IMR-90 (cell line): ENCODE data around the gene MYO7B. TPM values are rescaled to one million over a fixed set of nuclear protein-coding genes. Genes with fewer than 3 reads are reported as not detected.

Source experiments
- ATAC-seq: fragments of 200-7000 bp; cut with Tn5 transposase; 2 replicates; pipeline ENCODE4 v1.9.1; 2020; ENCODE audit warnings: low read depth, mild to moderate bottlenecking, moderate library complexity
- BruUV-seq: library from RNA; stranded (reverse); fragments of 400-500 nt; replicated peaks from 2 replicates; lab custom pipeline; 2021; lab: Mats Ljungman, UMichigan
- CTCF ChIA-PET: fragments of 300-600 bp; formaldehyde crosslinking; extraction: SDS; loops from one replicate; lab custom pipeline; 2021; ENCODE audit warnings: antibody characterized with exemption; lab: Yijun Ruan, JAX
- POLR2A ChIA-PET: fragments of 300-600 bp; sonication (Branson Sonifier 250); formaldehyde crosslinking; loops from one replicate; lab custom pipeline; 2022; ENCODE audit warnings: antibody characterized with exemption; ENCODE audit not compliant: unreplicated experiment; lab: Charles Lee
- DNase-seq: peaks from one replicate; pipeline ENCODE4 v3.0.0; 2013
- H2AFZ ChIP-seq: replicated peaks from 2 replicates; pipeline ENCODE3; 2013; ENCODE audit warnings: low read length, mild to moderate bottlenecking; ENCODE audit not compliant: poor library complexity
- H2AK5ac ChIP-seq: 2 replicates; pipeline ENCODE4 v1.6.1; 2013; ENCODE audit warnings: low read depth, low read length, inconsistent platforms
- H2AK9ac ChIP-seq: replicated peaks from 2 replicates; pipeline ENCODE3; 2013; ENCODE audit warnings: mild to moderate bottlenecking, low read depth, low read length, moderate library complexity; ENCODE audit not compliant: poor library complexity
- H2BK120ac ChIP-seq: 2 replicates; pipeline ENCODE4 v1.6.1; 2013; ENCODE audit warnings: low read depth, low read length, inconsistent platforms
- H2BK15ac ChIP-seq: 3 replicates; pipeline ENCODE4 v1.6.1; 2013; ENCODE audit warnings: low read depth, low read length, inconsistent platforms
- H2BK20ac ChIP-seq: 2 replicates; pipeline ENCODE4 v1.6.1; 2013; ENCODE audit warnings: low read depth, mild to moderate bottlenecking, inconsistent platforms, low read length, moderate library complexity
- H2BK5ac ChIP-seq: 2 replicates; pipeline ENCODE4 v1.6.1; 2013; ENCODE audit warnings: mild to moderate bottlenecking, low read depth, low read length, inconsistent platforms; ENCODE audit not compliant: poor library complexity, severe bottlenecking
- H3K14ac ChIP-seq: replicated peaks from 2 replicates; pipeline ENCODE4 v1.6.1; 2013; ENCODE audit warnings: low read depth, low read length, inconsistent platforms
- H3K18ac ChIP-seq: 2 replicates; pipeline ENCODE4 v1.6.1; 2013; ENCODE audit warnings: low read depth, low read length, control low read depth
- H3K23ac ChIP-seq: 2 replicates; pipeline ENCODE4 v1.6.1; 2013; ENCODE audit warnings: low read depth, low read length, inconsistent platforms
- H3K27ac ChIP-seq: 2 replicates; pipeline ENCODE4 v1.5.1; 2013; ENCODE audit warnings: mild to moderate bottlenecking, control low read depth, low read length; ENCODE audit not compliant: insufficient read depth
- H3K27me3 ChIP-seq: 2 replicates; pipeline ENCODE4 v1.6.1; 2013; ENCODE audit warnings: low read length; ENCODE audit not compliant: control insufficient read depth, insufficient read depth
- H3K36me3 ChIP-seq: 2 replicates; pipeline ENCODE4 v1.6.1; 2013; ENCODE audit warnings: low read length, mixed read lengths; ENCODE audit not compliant: control insufficient read depth, insufficient read depth
- H3K4ac ChIP-seq: 2 replicates; pipeline ENCODE4 v1.6.1; 2013; ENCODE audit warnings: low read depth, low read length, inconsistent platforms
- H3K4me1 ChIP-seq: 2 replicates; pipeline ENCODE4 v1.6.1; 2013; ENCODE audit warnings: low read length, mixed read lengths; ENCODE audit not compliant: control insufficient read depth, insufficient read depth
- H3K4me2 ChIP-seq: 2 replicates; pipeline ENCODE4 v1.6.1; 2013; ENCODE audit warnings: low read depth, mild to moderate bottlenecking, control low read depth, low read length, moderate library complexity
- H3K4me3 ChIP-seq: 2 replicates; pipeline ENCODE4 v1.5.1; 2013; ENCODE audit warnings: low read depth, mild to moderate bottlenecking, control low read depth, low read length, moderate library complexity; ENCODE audit not compliant: insufficient read depth
- H3K56ac ChIP-seq: 2 replicates; pipeline ENCODE4 v1.6.1; 2013; ENCODE audit warnings: low read length, inconsistent platforms; ENCODE audit not compliant: insufficient read depth; ENCODE audit errors: extremely low read depth
- H3K79me1 ChIP-seq, 2 experiments: 2 replicates each; pipeline ENCODE4 v1.6.1; 2013; ENCODE audit warnings: low read length in 2 of 2, inconsistent platforms in 1 of 2, low read depth in 1 of 2
- H3K9ac ChIP-seq: 2 replicates; pipeline ENCODE4 v1.6.1; 2013; ENCODE audit warnings: low read depth, low read length, control low read depth
- H3K9me1 ChIP-seq: 2 replicates; pipeline ENCODE4 v1.6.1; 2013; ENCODE audit warnings: low read length, inconsistent platforms; ENCODE audit not compliant: insufficient read depth
- H3K9me3 ChIP-seq: 2 replicates; pipeline ENCODE4 v1.6.1; 2013; ENCODE audit warnings: low read length; ENCODE audit not compliant: control insufficient read depth, insufficient read depth
- H4K20me1 ChIP-seq: 2 replicates; pipeline ENCODE4 v1.6.1; 2013; ENCODE audit warnings: low read length, inconsistent platforms; ENCODE audit not compliant: insufficient read depth
- H4K5ac ChIP-seq: 2 replicates; pipeline ENCODE4 v1.6.1; 2013; ENCODE audit warnings: mild to moderate bottlenecking, low read depth, low read length, control low read depth
- H4K8ac ChIP-seq, 2 experiments: 2 replicates each; pipeline ENCODE4 v1.6.1; 2013; ENCODE audit warnings: low read depth in 2 of 2, low read length in 2 of 2, control low read depth in 1 of 2, inconsistent platforms in 1 of 2
- H4K91ac ChIP-seq: 2 replicates; pipeline ENCODE4 v1.6.1; 2013; ENCODE audit warnings: low read depth, low read length, inconsistent platforms; ENCODE audit not compliant: insufficient read depth
- BHLHE40 ChIP-seq: fragments of 150-350 bp; IDR thresholded peaks from 2 replicates; pipeline ENCODE4 v1.6.1; 2016; ENCODE audit warnings: mild to moderate bottlenecking, low read depth, low read length
- CEBPB ChIP-seq: IDR thresholded peaks from 2 replicates; pipeline ENCODE4 v1.6.1; 2012; ENCODE audit warnings: low read depth, low read length, improper control_type of control experiment
- CHD1 ChIP-seq: IDR thresholded peaks from 2 replicates; pipeline ENCODE4 v1.6.1; 2012; ENCODE audit warnings: low read depth, low read length, improper control_type of control experiment
- CTCF ChIP-seq: conservative IDR thresholded peaks from 2 replicates; pipeline ENCODE4 v1.5.1; 2012; ENCODE audit warnings: mild to moderate bottlenecking, low read depth, low read length, improper control_type of control experiment
- ELK1 ChIP-seq: fragments of 150-350 bp; IDR thresholded peaks from 2 replicates; pipeline ENCODE4 v1.6.1; 2016; ENCODE audit warnings: low read depth, mild to moderate bottlenecking, low read length, moderate library complexity, borderline replicate concordance
- FOS ChIP-seq: fragments of 150-350 bp; IDR thresholded peaks from 2 replicates; pipeline ENCODE4 v1.6.1; 2016; ENCODE audit warnings: low read depth, low read length
- MXI1 ChIP-seq: IDR thresholded peaks from 2 replicates; pipeline ENCODE4 v1.6.1; 2012; ENCODE audit warnings: low read depth, mild to moderate bottlenecking, low read length, moderate library complexity, borderline replicate concordance
- NFE2L2 ChIP-seq: fragments of 150-350 bp; IDR thresholded peaks from 2 replicates; pipeline ENCODE4 v1.6.1; 2016; ENCODE audit warnings: low read depth, mild to moderate bottlenecking, low read length
- RAD21 ChIP-seq: IDR thresholded peaks from 2 replicates; pipeline ENCODE4 v1.6.1; 2012; ENCODE audit warnings: low read length, improper control_type of control experiment
- RCOR1 ChIP-seq: IDR thresholded peaks from 2 replicates; pipeline ENCODE4 v1.6.1; 2012; ENCODE audit warnings: mild to moderate bottlenecking, low read length, improper control_type of control experiment; ENCODE audit not compliant: insufficient replicate concordance
- RFX5 ChIP-seq: IDR thresholded peaks from 2 replicates; pipeline ENCODE4 v1.8.0; 2012; ENCODE audit warnings: low read depth, mild to moderate bottlenecking, low read length, moderate library complexity
- USF2 ChIP-seq: fragments of 150-350 bp; IDR thresholded peaks from 2 replicates; pipeline ENCODE4 v1.6.1; 2017; ENCODE audit warnings: mild to moderate bottlenecking, antibody characterized with exemption, low read length, low read depth
- WGBS, 2 experiments: methylation state at CpG; one replicate each; pipeline versions ENCODE4 v1.1.5 to v1.1.7; 2013; ENCODE audit warnings: missing lambda C conversion rate in 2 of 2; ENCODE audit not compliant: insufficient read length in 1 of 2; ENCODE audit errors: extremely low coverage in 2 of 2; 5-methylcytosine and 5-hydroxymethylcytosine counted together
- dilution Hi-C: fragments of 300-500 bp; cut with HindIII; formaldehyde crosslinking; loops from one replicate; pipeline ENCODE4 v1.14.3; 2018; ENCODE audit warnings: low sequenced_read_pairs; ENCODE audit not compliant: unreplicated experiment
- in situ Hi-C: fragments of 300-500 bp; cut with MboI; formaldehyde crosslinking; loops from 3 replicates; pipeline ENCODE4 v1.14.3; 2019; ENCODE audit warnings: low sequenced_read_pairs, inconsistent platforms, mixed read lengths
- intact Hi-C: fragments of 100-400 bp; cut with micrococcal nuclease; formaldehyde crosslinking; loops from 2 replicates; pipeline ENCODE4 v1.10.0; 2022
- polyA plus RNA-seq, 3 experiments: library from polyadenylated mRNA; depleted of rRNA; stranded (reverse); fragments of >200 nt; gene quantifications; 2 replicates each; pipeline ENCODE4 v1.2.3, GENCODE V29; 2012; ENCODE audit warnings: low replicate concordance in 1 of 3
- total RNA-seq: library from RNA; depleted of rRNA; stranded (reverse); fragments of >200 nt; gene quantifications from 2 replicates; pipeline ENCODE4 v1.2.3, GENCODE V29; 2012

Gene MYO7B
- total and polyA plus RNA-seq, 2 of the 4 experiments (the other 2 are of a cell fraction) = 0.18 to 0.46 TPM

GRCh38 chr2:127577503-127577902 lies 42.0 kb downstream of the MYO7B start:
- Histone ChIP-seq H2BK15ac (no peak overlapping the region), H3K9me1 (peaks cover 3% of the 10 kb centered on the region; the same call in 1 of the 2 replicates), H2AK5ac (no peak overlapping the region; the same call in 1 of the 2 replicates), H3K4me3 (no peak overlapping the region), H3K23ac (no peak overlapping the region), H4K8ac (no peak overlapping the region), H3K36me3 (no peaks in the 10 kb centered on the region), H4K91ac (no peak overlapping the region), H4K20me1 (no peaks in the 10 kb centered on the region), H2BK120ac (no peak overlapping the region), H3K4ac (no peak overlapping the region), H3K18ac (no peak overlapping the region), H3K27me3 (peaks cover 15% of the 10 kb centered on the region), H2BK20ac (no peak overlapping the region), H3K4me1 (peaks cover 7% of the 10 kb centered on the region), H3K14ac (no peak overlapping the region), H2BK5ac (no peak overlapping the region), H3K9ac (no peak overlapping the region), H2AK9ac (no peak overlapping the region), H3K79me1 (no peaks in the 10 kb centered on the region), H3K56ac (no peak overlapping the region), H3K4me2 (no peak overlapping the region), H3K27ac (no peak overlapping the region), H2AFZ (no peak overlapping the region), H3K9me3 (no peaks in the 10 kb centered on the region), H4K5ac (no peak overlapping the region)
- WGBS, 2 experiments = 81% methylated on average over 6 of the region's 12 CpGs; no CpG with 5 or more reads in 1 of the 2 experiments
- dilution Hi-C loops (no loop called here), in situ Hi-C loops (no loop called here), intact Hi-C loops (no loop called here)
- ATAC-seq = no peak
- no peak for DNase-seq
- TF ChIP-seq RFX5 = no peak
- no peak for TF ChIP-seq CHD1
- no peak for TF ChIP-seq MXI1
- TF ChIP-seq USF2 = no peak
- TF ChIP-seq ELK1 = no peak
- TF ChIP-seq RAD21 = no peak
- TF ChIP-seq NFE2L2 = no peak
- TF ChIP-seq BHLHE40 = no peak
- no peak for TF ChIP-seq CTCF
- TF ChIP-seq FOS = no peak
- TF ChIP-seq CEBPB = no peak
- no peak for TF ChIP-seq RCOR1
- ChIA-PET POLR2A (no interaction called here), CTCF (no interaction called here)
- BruUV-seq = no TSS peak
